Effector CD8-positive, alpha-beta T cell (primary cell): ENCODE results near the gene MTMR3.

ENCODE experiments used
- DNase-seq: peaks from one replicate; lab custom pipeline; 2025; lab: John Stamatoyannopoulos, UW

The MTMR3 gene

DNA sequence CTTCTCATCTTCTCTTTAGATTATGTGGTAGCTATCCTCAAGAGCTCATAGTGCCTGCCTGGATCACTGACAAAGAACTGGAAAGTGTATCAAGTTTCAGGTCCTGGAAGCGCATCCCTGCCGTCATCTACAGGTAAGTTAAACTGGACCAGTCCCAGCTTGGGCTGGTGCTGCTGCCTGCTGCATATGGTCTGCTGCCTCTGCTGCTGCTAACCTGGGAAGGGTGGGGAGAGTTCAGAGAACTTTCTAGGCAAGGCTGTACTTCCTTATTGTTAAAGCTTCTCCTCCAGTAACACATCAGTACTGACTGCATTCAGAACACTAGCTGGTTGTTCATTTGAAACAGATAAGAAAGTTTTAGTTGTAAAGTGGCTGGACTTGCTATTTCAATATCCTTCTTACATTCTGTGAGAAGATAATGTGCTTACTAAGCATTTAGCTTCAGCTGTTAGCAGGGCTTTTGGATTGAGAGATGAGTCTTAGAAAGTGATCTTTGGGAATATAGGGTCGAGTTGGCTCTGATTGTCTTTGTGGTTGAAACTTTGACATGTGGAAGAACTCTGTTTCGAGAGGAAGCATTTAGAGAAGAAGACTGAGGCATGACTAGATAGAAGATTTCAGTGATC is 120.0 kb downstream of the MTMR3 start:
- no peak for DNase-seq

GRCh38 chr22:30004101-30004500 is 121.1 kb downstream of the MTMR3 start:
- no peak for DNase-seq

DNA sequence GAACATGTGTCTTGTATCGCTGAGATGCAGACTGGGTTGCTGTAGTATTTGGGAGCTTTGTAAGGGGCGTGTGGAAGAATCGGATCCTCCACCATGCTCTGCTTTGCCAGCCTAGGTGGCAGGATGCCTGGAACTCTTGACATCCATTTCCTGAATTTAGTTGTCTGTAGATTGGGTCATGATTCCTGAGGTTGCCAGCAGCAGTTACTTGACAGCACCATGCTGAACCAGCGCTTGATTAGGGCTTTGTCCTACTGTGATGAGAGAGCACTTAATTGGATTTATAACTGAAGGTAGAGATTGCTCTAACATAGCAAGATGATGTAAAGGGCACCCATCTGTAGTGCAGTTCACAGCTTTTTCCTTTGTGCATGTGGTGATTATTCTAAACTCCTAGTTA is 121.7 kb downstream of the MTMR3 start:
- no peak for DNase-seq

GRCh38 chr22:30005213-30005857 is 122.4 kb downstream of the MTMR3 start:
- peak; percentile 46 for DNase-seq

DNA sequence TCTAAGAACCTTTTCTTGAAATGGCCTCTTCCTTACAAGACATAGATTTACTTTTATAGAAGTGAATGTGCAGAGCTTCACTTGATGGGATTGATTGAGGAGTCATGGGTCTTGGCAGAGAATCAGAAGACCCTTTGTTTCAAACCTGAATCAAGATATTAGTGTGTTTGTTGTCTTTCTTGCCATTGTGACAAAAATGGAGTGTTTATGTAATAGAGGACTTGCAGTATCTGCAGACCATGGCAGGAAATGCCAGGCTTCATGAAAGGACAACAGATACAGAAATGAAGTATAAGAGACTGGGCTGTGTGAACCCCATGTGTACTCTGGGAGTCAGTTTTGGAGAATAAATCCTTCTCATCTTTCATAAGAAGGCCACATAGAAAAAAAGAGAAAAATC is 124.4 kb downstream of the MTMR3 start:
- no peak for DNase-seq

GRCh38 chr22:30008401-30008800 is 125.4 kb downstream of the MTMR3 start:
- DNase-seq: no peak

DNA sequence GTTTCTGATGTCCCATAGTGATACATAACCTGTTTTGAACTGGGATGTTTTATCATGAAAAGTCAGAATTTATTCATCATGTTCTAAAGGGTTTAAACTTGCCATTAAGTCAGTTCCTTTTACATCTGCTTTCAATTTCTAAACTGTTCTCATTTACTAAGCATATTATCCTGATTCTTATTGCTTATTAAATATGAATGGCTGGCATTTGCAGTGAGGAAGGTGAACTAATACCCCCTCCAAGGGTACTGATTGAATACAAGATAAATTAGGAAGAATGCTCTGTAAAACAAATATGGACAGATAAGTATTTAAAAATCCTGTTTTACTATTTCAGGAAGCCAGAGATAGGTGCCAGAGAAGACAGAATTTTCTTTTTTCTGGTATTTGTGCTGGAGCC is 126.5 kb downstream of the MTMR3 start:
- no peak for DNase-seq

GRCh38 chr22:30010789-30011405 is 127.9 kb downstream of the MTMR3 start:
- no peak for DNase-seq

- DNase-seq: no peak
Measured at GRCh38 chr22:30013201-30013600, 130.2 kb downstream of the MTMR3 start.

- no peak for DNase-seq
Measured at GRCh38 chr22:30014244-30014643, 131.3 kb downstream of the MTMR3 start.

GRCh38 chr22:30015229-30015797 is 132.3 kb downstream of the MTMR3 start:
- DNase-seq: no peak

GRCh38 chr22:30015846-30016245 is 132.9 kb downstream of the MTMR3 start:
- no peak for DNase-seq

DNA sequence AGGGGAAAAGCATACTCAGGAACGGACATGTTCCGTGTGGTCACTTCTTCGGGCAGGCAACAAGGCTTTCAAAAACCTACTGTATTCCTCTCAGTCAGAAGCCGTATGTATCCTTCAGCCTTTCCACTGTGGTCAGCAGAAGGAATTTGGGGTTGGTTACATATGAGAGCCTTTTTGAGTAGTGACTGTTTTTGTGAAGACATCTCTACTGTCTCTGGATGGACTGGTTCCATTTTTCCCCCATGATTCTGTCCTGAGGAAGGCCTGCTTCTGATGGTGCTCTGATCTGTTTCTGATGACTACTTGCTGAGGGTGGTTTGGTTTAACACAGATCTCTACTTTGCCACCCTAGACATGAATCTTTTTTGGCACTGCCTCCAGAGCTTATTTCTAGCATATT is 133.6 kb downstream of the MTMR3 start:
- no peak for DNase-seq

GRCh38 chr22:30017375-30018223 is 134.6 kb downstream of the MTMR3 start:
- DNase-seq: no peak

DNA sequence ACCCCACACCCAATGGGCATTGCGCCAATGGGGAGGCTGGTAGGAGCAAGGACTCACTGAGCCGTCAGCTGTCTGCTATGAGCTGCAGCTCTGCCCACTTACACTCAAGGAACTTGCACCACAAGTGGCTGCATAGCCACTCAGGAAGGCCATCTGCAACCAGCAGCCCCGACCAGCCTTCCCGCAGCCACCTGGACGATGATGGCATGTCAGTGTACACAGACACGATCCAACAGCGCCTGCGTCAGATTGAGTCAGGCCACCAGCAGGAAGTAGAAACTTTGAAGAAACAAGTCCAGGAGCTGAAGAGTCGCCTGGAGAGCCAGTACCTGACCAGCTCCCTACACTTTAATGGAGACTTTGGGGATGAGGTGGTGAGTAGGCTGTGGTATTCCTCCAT is 137.5 kb downstream of the MTMR3 start:
- no peak for DNase-seq

GRCh38 chr22:30021338-30021737 is 138.4 kb downstream of the MTMR3 start:
- DNase-seq: no peak

DNA sequence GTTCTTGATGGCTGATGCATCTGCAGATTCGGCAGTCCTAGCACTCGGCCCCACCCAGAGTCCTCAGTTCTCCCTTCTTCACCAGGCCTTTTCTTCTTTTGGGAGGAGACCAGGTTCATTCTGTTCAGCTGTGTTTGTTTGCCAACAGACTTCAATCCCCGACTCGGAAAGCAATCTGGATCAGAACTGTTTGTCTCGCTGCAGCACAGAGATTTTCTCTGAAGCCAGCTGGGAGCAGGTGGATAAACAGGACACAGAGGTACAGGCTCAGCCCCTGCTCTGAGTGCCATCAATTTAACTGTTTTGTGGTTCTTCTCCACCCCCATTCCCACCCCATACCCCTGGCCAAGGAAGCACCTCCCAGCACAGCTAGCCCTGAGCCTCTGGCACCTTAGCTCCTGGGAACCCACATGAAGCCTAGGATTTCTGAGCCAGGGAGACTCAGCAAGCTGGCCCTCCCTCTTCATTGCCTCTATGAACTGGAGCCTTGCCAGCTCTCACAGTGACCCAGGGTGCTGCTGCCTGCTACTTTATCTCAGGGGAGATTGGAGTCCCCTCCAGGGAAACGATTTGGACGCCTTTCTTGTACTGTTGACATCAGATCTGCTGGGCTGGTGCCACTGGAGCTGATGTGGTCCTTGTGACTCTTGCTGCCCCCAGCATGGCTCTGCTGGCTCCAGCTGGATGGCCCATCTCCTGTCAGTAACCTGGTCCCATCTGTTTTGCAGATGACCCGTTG is 139.1 kb downstream of the MTMR3 start:
- DNase-seq: no peak

DNA sequence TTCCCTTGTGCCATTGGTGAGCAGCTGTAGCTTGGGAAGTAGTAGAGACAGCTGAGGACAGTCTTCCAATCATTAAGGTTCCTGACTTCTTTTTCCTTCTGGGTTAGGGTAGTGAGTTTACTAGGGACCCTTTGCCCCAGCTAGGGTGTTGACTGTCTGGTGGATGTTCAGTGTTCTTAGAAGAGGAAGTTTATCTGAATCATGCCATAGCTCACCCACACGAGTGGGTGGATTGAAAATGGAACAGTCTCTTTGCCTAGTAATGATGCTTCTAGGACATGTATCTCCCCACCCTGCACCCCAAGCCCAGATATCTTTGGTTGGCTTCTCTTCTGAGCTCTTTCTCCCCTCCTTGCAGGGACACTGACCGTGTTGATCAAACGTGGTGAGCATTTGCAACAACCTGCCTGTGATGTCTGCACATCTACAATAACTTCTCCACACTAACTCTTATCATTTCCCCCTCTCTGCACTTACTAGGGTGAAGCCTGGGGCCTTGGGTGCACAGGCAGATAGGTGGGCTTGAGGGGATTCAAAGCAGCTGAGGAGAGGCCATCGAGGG is 140.2 kb downstream of the MTMR3 start:
- no peak for DNase-seq

GRCh38 chr22:30024231-30024630 is 141.3 kb downstream of the MTMR3 start:
- no peak for DNase-seq

DNA sequence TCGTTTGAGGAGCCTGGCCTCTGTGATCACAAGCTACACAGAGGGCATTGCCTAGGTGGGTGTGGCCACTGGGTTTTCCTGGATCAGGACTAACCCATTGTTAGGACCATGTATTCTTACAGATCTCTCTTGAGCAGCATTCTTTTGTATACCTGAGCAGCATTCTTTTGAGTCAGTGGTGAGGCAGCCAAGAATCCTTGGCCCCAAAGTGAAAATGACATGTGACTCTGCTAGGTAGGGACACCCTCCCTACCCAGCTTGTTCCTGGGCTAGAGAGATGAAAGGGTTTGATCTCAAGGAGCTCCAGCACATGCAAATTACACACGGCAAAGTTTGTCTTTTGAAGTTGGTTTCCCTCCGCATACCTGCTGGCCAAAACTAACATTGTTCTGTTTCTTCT is 142.2 kb downstream of the MTMR3 start:
- DNase-seq: no peak

- DNase-seq: no peak
Measured at GRCh38 chr22:30026756-30027155, 143.8 kb downstream of the MTMR3 start.
